Measurements from ENCODE around the gene DCST2.

DCST2 gene

GRCh38 chr1:154971341-154971998 lies 62.1 kb downstream of the DCST2 start:
- DNase-seq (ENCODE audit: low read depth, low spot score), result no peak
- TF ChIP-seq SUZ12 (IDR thresholded peaks at IDR 0.05; ENCODE audit: extremely low read depth, insufficient read depth, insufficient read length) (no peak), ZNF274 (IDR thresholded peaks at IDR 0.05; ENCODE audit: low read depth, low read length) (no peak), YY1 (IDR thresholded peaks at IDR 0.05; ENCODE audit: insufficient read depth, insufficient read length) (no peak)
- H3K36me3 ChIP-seq (ENCODE audit: insufficient read depth, insufficient read length, low read length), result peaks cover 37% of the 10 kb centered on the region
- H3K27me3 ChIP-seq (ENCODE audit: insufficient read depth, insufficient read length), result no peaks in the 10 kb centered on the region
- H3K9me3 ChIP-seq (ENCODE audit: insufficient read depth, low read length), result no peaks in the 10 kb centered on the region
- peak overlapping the region; percentile 98 for H3K9ac ChIP-seq (ENCODE audit: insufficient read length, low read depth)
- peaks cover 20% of the 10 kb centered on the region for H3K4me1 ChIP-seq (ENCODE audit: insufficient read depth, insufficient read length)
- H3K4me3 ChIP-seq (ENCODE audit: insufficient read length, low read depth), result peak overlapping the region; percentile 77

GRCh38 chr1:154970631-154971340 lies 62.8 kb downstream of the DCST2 start, which contains the start of gene SHC1:
Gene SHC1 (minus strand): TSS chr1:154970747. CDS start chr1:154970526, 221 bp downstream.
- no peaks in the 10 kb centered on the region for H3K27me3 ChIP-seq (ENCODE audit: insufficient read depth, insufficient read length)
- H3K9me3 ChIP-seq (ENCODE audit: insufficient read depth, low read length), result no peaks in the 10 kb centered on the region
- peak; percentile 96 for DNase-seq (ENCODE audit: low read depth, low spot score)
- peak within 1 kb of the TSS; percentile 98 for H3K9ac ChIP-seq (ENCODE audit: insufficient read length, low read depth)
- H3K4me1 ChIP-seq (ENCODE audit: insufficient read depth, insufficient read length), result peaks cover 20% of the 10 kb centered on the region
- TF ChIP-seq YY1 (IDR thresholded peaks at IDR 0.05; ENCODE audit: insufficient read depth, insufficient read length) (no peak), SUZ12 (IDR thresholded peaks at IDR 0.05; ENCODE audit: extremely low read depth, insufficient read depth, insufficient read length) (no peak), ZNF274 (IDR thresholded peaks at IDR 0.05; ENCODE audit: low read depth, low read length) (no peak)
- H3K36me3 ChIP-seq (ENCODE audit: insufficient read depth, insufficient read length, low read length), result peaks cover 38% of the 10 kb centered on the region
- H3K4me3 ChIP-seq (ENCODE audit: insufficient read length, low read depth), result peak within 1 kb of the TSS; percentile 77

GRCh38 chr1:154969860-154970452 lies 63.6 kb downstream of the DCST2 start:
- Histone ChIP-seq H3K9ac (ENCODE audit: insufficient read length, low read depth) (peak overlapping the region; percentile 98), H3K27me3 (ENCODE audit: insufficient read depth, insufficient read length) (no peaks in the 10 kb centered on the region), H3K36me3 (ENCODE audit: insufficient read depth, insufficient read length, low read length) (peaks cover 46% of the 10 kb centered on the region), H3K4me1 (ENCODE audit: insufficient read depth, insufficient read length) (peaks cover 20% of the 10 kb centered on the region), H3K9me3 (ENCODE audit: insufficient read depth, low read length) (no peaks in the 10 kb centered on the region), H3K4me3 (ENCODE audit: insufficient read length, low read depth) (peak overlapping the region; percentile 77)
- DNase-seq (ENCODE audit: low read depth, low spot score), result no peak
- TF ChIP-seq ZNF274 (IDR thresholded peaks at IDR 0.05; ENCODE audit: low read depth, low read length) (no peak), YY1 (IDR thresholded peaks at IDR 0.05; ENCODE audit: insufficient read depth, insufficient read length) (no peak), SUZ12 (IDR thresholded peaks at IDR 0.05; ENCODE audit: extremely low read depth, insufficient read depth, insufficient read length) (no peak)

DNA sequence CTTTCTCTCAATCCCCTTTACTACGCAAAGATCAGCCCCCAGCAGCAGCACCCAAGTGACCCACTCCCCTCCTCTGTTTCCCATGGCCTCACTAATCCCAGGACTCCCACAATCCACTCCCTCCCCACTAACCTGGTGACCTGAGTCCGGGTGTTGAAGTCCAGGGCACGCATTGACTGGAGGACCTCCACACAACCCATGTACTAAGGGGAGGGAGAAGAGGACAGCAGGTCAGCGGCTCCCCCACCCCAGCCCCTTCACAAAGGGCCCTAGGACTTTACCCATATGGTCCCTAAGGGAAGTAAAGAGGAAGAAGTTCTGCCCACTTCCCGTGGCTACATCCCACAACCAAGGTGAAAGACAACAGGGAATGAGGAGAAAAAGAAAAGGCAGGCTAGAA lies 64.3 kb downstream of the DCST2 start:
- Histone ChIP-seq H3K9me3 (ENCODE audit: insufficient read depth, low read length) (no peaks in the 10 kb centered on the region), H3K4me3 (ENCODE audit: insufficient read length, low read depth) (peak overlapping the region; percentile 77), H3K27me3 (ENCODE audit: insufficient read depth, insufficient read length) (no peaks in the 10 kb centered on the region), H3K9ac (ENCODE audit: insufficient read length, low read depth) (peak overlapping the region; percentile 98), H3K36me3 (ENCODE audit: insufficient read depth, insufficient read length, low read length) (peaks cover 53% of the 10 kb centered on the region), H3K4me1 (ENCODE audit: insufficient read depth, insufficient read length) (peaks cover 20% of the 10 kb centered on the region)
- DNase-seq (ENCODE audit: low read depth, low spot score), result no peak
- no peak for TF ChIP-seq SUZ12 (IDR thresholded peaks at IDR 0.05; ENCODE audit: extremely low read depth, insufficient read depth, insufficient read length)

DNA sequence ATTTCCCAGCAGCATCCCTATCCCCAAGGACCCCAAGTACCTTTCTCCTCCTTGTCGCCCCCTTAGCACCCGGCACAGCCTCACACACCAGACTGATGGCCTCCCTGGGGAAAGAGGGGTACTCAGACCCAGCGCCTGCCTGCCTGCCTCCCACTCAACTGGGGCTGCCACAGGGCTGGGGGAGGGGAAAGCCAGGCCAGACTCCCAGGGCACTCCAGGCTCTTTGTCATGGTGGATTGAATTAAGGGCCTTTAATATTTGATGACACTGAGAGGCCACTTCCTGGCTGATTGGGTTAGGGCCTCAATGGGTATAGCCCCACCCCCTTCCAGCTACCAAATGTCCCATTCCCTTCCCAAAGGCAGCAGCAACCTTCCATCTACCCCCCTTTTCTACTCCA lies 64.8 kb downstream of the DCST2 start:
- Histone ChIP-seq H3K4me1 (ENCODE audit: insufficient read depth, insufficient read length) (peaks cover 20% of the 10 kb centered on the region), H3K27me3 (ENCODE audit: insufficient read depth, insufficient read length) (no peaks in the 10 kb centered on the region), H3K9ac (ENCODE audit: insufficient read length, low read depth) (peak overlapping the region; percentile 98), H3K36me3 (ENCODE audit: insufficient read depth, insufficient read length, low read length) (peaks cover 58% of the 10 kb centered on the region), H3K4me3 (ENCODE audit: insufficient read length, low read depth) (peak overlapping the region; percentile 77), H3K9me3 (ENCODE audit: insufficient read depth, low read length) (no peaks in the 10 kb centered on the region)
- no peak for TF ChIP-seq SUZ12 (IDR thresholded peaks at IDR 0.05; ENCODE audit: extremely low read depth, insufficient read depth, insufficient read length)
- TF ChIP-seq ZNF274 (IDR thresholded peaks at IDR 0.05; ENCODE audit: low read depth, low read length), result no peak
- TF ChIP-seq YY1 (IDR thresholded peaks at IDR 0.05; ENCODE audit: insufficient read depth, insufficient read length), result no peak
- no peak for DNase-seq (ENCODE audit: low read depth, low spot score)
